Activated CD8-positive, alpha-beta memory T cell treated with anti-CD3 and anti-CD28 coated beads, Interleukin-2, amount 50 U/mL, for 24 hours (primary cell): Measurements from ENCODE around the gene RNF39.
A peak's percentile ranks its signal among the peaks of the same experiment; 100 is the strongest.

Source experiments
- DNase-seq: peaks from one replicate; pipeline ENCODE4 v3.0.0-alpha.2; 2020; ENCODE audit errors: extremely low read depth

RNF39 gene

GRCh38 chr6:30097902-30098768, 22.6 kb upstream of the RNF39 start:
- no peak for DNase-seq

DNA sequence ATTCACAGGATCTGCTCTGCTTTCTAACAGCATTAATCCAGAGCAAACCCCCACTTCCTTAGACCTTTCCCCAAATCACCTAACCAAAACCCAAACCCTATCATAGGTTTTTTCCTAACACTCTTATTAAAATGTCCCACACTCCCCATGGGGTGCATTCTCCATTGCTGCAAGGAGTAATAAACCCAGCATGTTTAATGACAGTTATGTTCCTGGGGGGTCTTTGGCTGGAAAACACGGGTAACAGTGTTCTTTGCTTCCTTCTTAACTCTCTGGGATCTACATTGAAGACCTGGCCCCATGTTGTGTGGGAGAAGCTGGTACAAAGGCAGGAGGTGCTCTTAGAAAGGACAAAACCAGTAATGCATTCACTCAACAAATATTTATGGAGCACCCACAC, 21.3 kb upstream of the RNF39 start:
- DNase-seq = no peak

DNA sequence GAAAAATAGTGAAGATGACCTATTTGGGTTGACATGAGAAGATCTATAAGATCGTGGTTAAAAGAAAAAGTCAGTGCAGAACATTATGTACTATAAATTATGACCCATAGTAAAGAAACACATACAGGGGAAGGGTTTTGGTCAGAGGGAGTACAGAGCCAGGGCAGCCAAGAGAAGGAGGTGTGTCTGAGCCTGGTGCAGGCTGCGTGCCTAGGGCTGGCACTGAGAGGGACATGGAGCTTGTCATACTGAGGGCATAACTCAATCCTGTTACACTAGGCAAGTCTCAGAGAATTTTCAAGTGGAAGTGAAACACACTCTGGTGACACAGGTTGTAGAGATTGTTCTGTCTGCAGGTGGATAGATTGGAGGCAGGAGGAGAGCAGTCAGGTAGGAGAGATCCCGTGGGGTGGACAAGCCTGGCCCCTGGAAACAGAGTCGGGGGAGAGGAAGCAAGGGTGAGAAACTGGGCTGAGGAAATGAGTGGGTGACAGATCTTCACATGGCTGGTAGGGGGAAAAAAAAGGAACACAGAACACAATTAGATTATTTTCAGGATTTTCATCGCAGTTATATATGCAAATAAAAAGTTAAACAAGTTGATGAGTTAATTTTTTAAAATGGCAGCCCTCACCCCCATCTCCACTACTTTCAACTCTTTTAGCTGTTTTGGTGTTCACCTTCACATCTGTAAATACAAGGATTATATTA, 18.5 kb upstream of the RNF39 start:
- DNase-seq = no peak

- DNase-seq = no peak
Measured at GRCh38 chr6:30092852-30093543, 17.4 kb upstream of the RNF39 start.

GRCh38 chr6:30091577-30092381, 16.2 kb upstream of the RNF39 start:
- no peak for DNase-seq

- DNase-seq = no peak
Measured at GRCh38 chr6:30087876-30088275, 12.3 kb upstream of the RNF39 start.

- no peak for DNase-seq
Measured at GRCh38 chr6:30077218-30077617, 1.6 kb upstream of the RNF39 start.

GRCh38 chr6:30075790-30076732, 492 bp upstream of the RNF39 start:
- no peak for DNase-seq

GRCh38 chr6:30074331-30075093, 1.1 kb downstream of the RNF39 start:
- no peak for DNase-seq

GRCh38 chr6:30073489-30074235, 1.9 kb downstream of the RNF39 start:
- no peak for DNase-seq

GRCh38 chr6:30071858-30072257, 3.7 kb downstream of the RNF39 start:
- no peak for DNase-seq

GRCh38 chr6:30071081-30071818, 4.3 kb downstream of the RNF39 start:
- no peak for DNase-seq

GRCh38 chr6:30067460-30068139, 8.0 kb downstream of the RNF39 start:
- no peak for DNase-seq

GRCh38 chr6:30066577-30067459, 8.8 kb downstream of the RNF39 start, which contains the start of gene PPP1R11:
Gene PPP1R11 (plus strand): TSS chr6:30067198. CDS start chr6:30067411, 213 bp downstream.
- peak; percentile 98 for DNase-seq

GRCh38 chr6:30066082-30066481, 9.5 kb downstream of the RNF39 start:
- DNase-seq = no peak

DNA sequence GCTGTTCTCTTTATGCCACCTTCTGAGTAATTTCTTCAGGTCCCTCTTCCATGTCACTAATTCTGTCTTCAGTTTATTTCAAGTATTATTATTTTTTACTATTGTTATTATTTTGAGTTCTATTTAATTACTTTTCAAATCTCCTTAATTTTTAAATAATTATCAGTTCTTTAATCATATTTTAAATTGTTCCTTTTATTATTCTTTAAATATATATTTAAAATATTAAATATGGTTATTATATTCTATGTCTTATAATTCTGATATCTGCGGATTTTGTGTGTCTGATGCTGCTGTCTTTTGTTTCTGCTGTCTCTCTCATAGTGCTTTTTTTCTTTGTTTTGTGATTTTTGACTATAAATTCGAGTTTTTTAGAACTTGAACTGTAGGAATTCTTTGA, 12.3 kb downstream of the RNF39 start:
- no peak for DNase-seq
